ENCODE measurements around the gene MFSD2A.
"Not testable (repeated sequence)": the region's sequence is repeated elsewhere in the genome, so short reads cannot be mapped to it uniquely, and the experiment has no call there.

MFSD2A gene

GRCh38 chr1:39969531-39970270 lies 14.8 kb downstream of the MFSD2A start:
- no peak for DNase-seq

GRCh38 chr1:39970274-39970673 lies 15.3 kb downstream of the MFSD2A start:
- DNase-seq, result no peak

- DNase-seq, result no peak
Observed at GRCh38 chr1:39971138-39971537, 16.2 kb downstream of the MFSD2A start.

- DNase-seq, result peak; percentile 48
Observed at GRCh38 chr1:39973503-39974135, 18.7 kb downstream of the MFSD2A start.

- no peak for DNase-seq
Observed at GRCh38 chr1:39976732-39977131, 21.8 kb downstream of the MFSD2A start.

GRCh38 chr1:39977202-39977601 lies 22.3 kb downstream of the MFSD2A start:
- DNase-seq, result no peak

- DNase-seq, result no peak
Observed at GRCh38 chr1:39979654-39980053, 24.7 kb downstream of the MFSD2A start.

- no peak for DNase-seq
Observed at GRCh38 chr1:39980555-39981313, 25.8 kb downstream of the MFSD2A start.

- no peak for DNase-seq
Observed at GRCh38 chr1:39981385-39981784, 26.4 kb downstream of the MFSD2A start.

GRCh38 chr1:39981945-39982344 lies 27.0 kb downstream of the MFSD2A start:
- no peak for DNase-seq

GRCh38 chr1:39984480-39984879 lies 29.5 kb downstream of the MFSD2A start:
- not testable (repeated sequence) for DNase-seq

GRCh38 chr1:39984951-39985350 lies 30.0 kb downstream of the MFSD2A start:
- DNase-seq, result no peak

GRCh38 chr1:39987869-39988268 lies 32.9 kb downstream of the MFSD2A start:
- no peak for DNase-seq

GRCh38 chr1:39988618-39989343 lies 33.8 kb downstream of the MFSD2A start:
- DNase-seq, result no peak

- DNase-seq, result no peak
Observed at GRCh38 chr1:39990428-39990827, 35.5 kb downstream of the MFSD2A start.

- DNase-seq, result no peak
Observed at GRCh38 chr1:39992234-39992633, 37.3 kb downstream of the MFSD2A start.

- DNase-seq, result no peak
Observed at GRCh38 chr1:39992888-39993287, 37.9 kb downstream of the MFSD2A start.

GRCh38 chr1:39995973-39996393 lies 41.0 kb downstream of the MFSD2A start:
- no peak for DNase-seq

- no peak for DNase-seq
Observed at GRCh38 chr1:39996396-39997004, 41.6 kb downstream of the MFSD2A start.

- no peak for DNase-seq
Observed at GRCh38 chr1:40001456-40001855, 46.5 kb downstream of the MFSD2A start.

GRCh38 chr1:40003156-40004093 lies 48.5 kb downstream of the MFSD2A start:
- DNase-seq, result no peak

- no peak for DNase-seq
Observed at GRCh38 chr1:40004857-40005256, 49.9 kb downstream of the MFSD2A start.
